ENCODE results near the gene MPO. TPM values are rescaled to one million over a fixed set of nuclear protein-coding genes. Genes with fewer than 3 reads are reported as not detected.

Gene MPO
- total RNA-seq, 1 donor from 2014 or later = not detected

- Mint-ChIP-seq H3K27ac (ENCODE audit: unreplicated experiment) (no peak overlapping the region), H3K4me1 (ENCODE audit: low read depth) (no peaks in the 10 kb centered on the region), H3K4me3 (ENCODE audit: unreplicated experiment) (no peak overlapping the region), H3K9me3 (ENCODE audit: low read depth) (no peaks in the 10 kb centered on the region), H3K36me3 (ENCODE audit: low read depth) (no peaks in the 10 kb centered on the region), H3K27me3 (ENCODE audit: low read depth) (peaks cover 27% of the 10 kb centered on the region)
- DNase-seq (ENCODE audit: low spot score) = no peak
- TF ChIP-seq, protein P1, sequence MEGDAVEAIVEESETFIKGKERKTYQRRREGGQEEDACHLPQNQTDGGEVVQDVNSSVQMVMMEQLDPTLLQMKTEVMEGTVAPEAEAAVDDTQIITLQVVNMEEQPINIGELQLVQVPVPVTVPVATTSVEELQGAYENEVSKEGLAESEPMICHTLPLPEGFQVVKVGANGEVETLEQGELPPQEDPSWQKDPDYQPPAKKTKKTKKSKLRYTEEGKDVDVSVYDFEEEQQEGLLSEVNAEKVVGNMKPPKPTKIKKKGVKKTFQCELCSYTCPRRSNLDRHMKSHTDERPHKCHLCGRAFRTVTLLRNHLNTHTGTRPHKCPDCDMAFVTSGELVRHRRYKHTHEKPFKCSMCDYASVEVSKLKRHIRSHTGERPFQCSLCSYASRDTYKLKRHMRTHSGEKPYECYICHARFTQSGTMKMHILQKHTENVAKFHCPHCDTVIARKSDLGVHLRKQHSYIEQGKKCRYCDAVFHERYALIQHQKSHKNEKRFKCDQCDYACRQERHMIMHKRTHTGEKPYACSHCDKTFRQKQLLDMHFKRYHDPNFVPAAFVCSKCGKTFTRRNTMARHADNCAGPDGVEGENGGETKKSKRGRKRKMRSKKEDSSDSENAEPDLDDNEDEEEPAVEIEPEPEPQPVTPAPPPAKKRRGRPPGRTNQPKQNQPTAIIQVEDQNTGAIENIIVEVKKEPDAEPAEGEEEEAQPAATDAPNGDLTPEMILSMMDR (IDR thresholded peaks at IDR 0.05) = peak; percentile 11
These were observed 10.1 kb downstream of the MPO start for GRCh38 chr17:58270476-58271215.

GRCh38 chr17:58269557-58270291 lies 11.0 kb downstream of the MPO start:
- no peaks in the 10 kb centered on the region for H3K36me3 Mint-ChIP-seq (ENCODE audit: low read depth)
- no peak for DNase-seq (ENCODE audit: low spot score)
- H3K9me3 Mint-ChIP-seq (ENCODE audit: low read depth) = no peaks in the 10 kb centered on the region
- H3K4me3 Mint-ChIP-seq (ENCODE audit: unreplicated experiment) = no peak overlapping the region
- no peaks in the 10 kb centered on the region for H3K4me1 Mint-ChIP-seq (ENCODE audit: low read depth)
- peaks cover 31% of the 10 kb centered on the region for H3K27me3 Mint-ChIP-seq (ENCODE audit: low read depth)
- no peak overlapping the region for H3K27ac Mint-ChIP-seq (ENCODE audit: unreplicated experiment)
- TF ChIP-seq, protein P1 (IDR thresholded peaks at IDR 0.05) = no peak

DNA sequence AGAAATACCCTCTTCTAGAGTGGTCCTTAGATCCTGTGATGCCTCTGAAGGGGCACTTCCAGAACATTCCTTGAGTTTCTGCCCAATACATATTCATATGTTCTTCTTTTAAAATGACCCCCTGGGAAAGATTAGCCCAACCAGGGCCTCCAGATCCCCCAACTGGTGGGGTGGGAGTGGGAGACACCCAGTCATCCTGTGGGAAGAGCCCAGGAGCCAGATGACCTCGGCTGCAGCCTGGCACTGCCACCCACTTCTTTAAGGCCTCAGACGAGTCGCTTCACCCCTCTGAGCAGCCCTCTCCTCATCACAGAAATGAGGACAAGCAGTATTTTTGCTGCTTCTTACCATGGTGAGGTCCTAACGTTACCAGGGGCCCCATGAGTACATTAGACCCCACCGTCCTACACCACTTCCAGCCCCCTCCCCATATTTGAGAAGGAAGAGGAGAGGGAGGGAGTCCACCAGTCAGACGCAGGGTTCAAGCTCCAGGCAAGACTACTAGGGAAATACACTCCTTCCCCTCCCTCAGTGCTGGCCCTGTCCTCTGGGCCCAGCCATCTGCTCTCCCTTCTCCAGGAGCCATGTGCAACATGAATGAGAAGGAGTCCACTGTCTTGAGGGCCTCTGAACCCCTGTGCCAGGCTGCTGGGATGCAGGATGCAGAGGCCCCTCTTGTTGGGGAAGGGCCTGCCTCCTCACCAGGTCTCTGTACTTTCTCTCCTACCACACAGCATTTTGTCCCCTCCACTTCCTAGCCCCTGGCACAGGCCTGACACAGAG lies 11.8 kb downstream of the MPO start:
- no peaks in the 10 kb centered on the region for H3K4me1 Mint-ChIP-seq (ENCODE audit: low read depth)
- H3K4me3 Mint-ChIP-seq (ENCODE audit: unreplicated experiment) = no peak overlapping the region
- no peaks in the 10 kb centered on the region for H3K9me3 Mint-ChIP-seq (ENCODE audit: low read depth)
- peaks cover 34% of the 10 kb centered on the region for H3K27me3 Mint-ChIP-seq (ENCODE audit: low read depth)
- H3K36me3 Mint-ChIP-seq (ENCODE audit: low read depth) = no peaks in the 10 kb centered on the region
- TF ChIP-seq, protein P1 (IDR thresholded peaks at IDR 0.05) = no peak
- no peak for DNase-seq (ENCODE audit: low spot score)
- H3K27ac Mint-ChIP-seq (ENCODE audit: unreplicated experiment) = no peak overlapping the region

DNA sequence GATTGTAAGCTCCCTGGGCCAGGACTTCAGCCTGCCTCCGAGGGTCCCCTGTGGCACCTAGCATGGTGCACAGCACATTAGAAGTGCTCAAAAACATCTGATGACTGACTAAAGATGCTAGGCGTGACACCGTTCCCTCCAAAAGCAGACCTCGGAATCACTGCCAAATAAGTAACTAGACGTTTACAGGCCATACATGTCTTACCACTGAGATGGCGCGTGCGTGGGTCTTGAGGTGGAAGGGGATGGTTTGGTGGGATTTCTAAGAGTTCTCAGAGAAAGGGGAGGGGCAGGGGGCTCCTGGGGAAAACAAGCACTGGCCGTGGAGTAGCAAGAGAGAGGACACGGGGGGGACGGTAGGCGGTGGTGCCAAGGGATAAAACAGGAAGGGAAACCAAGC lies 12.4 kb downstream of the MPO start:
- H3K9me3 Mint-ChIP-seq (ENCODE audit: low read depth) = no peaks in the 10 kb centered on the region
- peak; percentile 43 for DNase-seq (ENCODE audit: low spot score)
- H3K4me1 Mint-ChIP-seq (ENCODE audit: low read depth) = no peaks in the 10 kb centered on the region
- TF ChIP-seq, protein P1 (IDR thresholded peaks at IDR 0.05) = no peak
- H3K27ac Mint-ChIP-seq (ENCODE audit: unreplicated experiment) = no peak overlapping the region
- H3K4me3 Mint-ChIP-seq (ENCODE audit: unreplicated experiment) = no peak overlapping the region
- no peaks in the 10 kb centered on the region for H3K36me3 Mint-ChIP-seq (ENCODE audit: low read depth)
- peaks cover 33% of the 10 kb centered on the region for H3K27me3 Mint-ChIP-seq (ENCODE audit: low read depth)

Data from chondrocyte (in vitro differentiated cells).